Heart left ventricle (tissue), 16 donors: Measurements from ENCODE around the gene MIER1. TPM values are rescaled to one million over a fixed set of nuclear protein-coding genes. Genes with fewer than 3 reads are reported as not detected.

Experiments
- ATAC-seq, 4 donors: fragments of 200-7000 bp; cut with Tn5 transposase; one replicate each; pipeline ENCODE4 v1.9.1; 2020 to 2022; ENCODE audit warnings: moderate library complexity in 4 of 4, mild to moderate bottlenecking in 3 of 4, moderate number of reproducible peaks in 1 of 4
- DNase-seq, 5 donors: peaks; one replicate each; pipeline ENCODE4 v3.0.0-alpha.2; 2020
- H3K27ac ChIP-seq, 12 donors: fragments of 200-600 bp; sonication (generic) in 4 of 12; one replicate each; pipeline versions ENCODE4 v1.5.0 to v1.8.0; 2016 to 2022; ENCODE audit warnings: mild to moderate bottlenecking in 2 of 12
- H3K27me3 ChIP-seq, 9 donors: fragments of 200-600 bp; sonication (generic) in 2 of 9; one replicate each; pipeline versions ENCODE4 v1.5.1 to v1.8.0; 2016 to 2022; ENCODE audit warnings: mild to moderate bottlenecking in 3 of 9
- H3K36me3 ChIP-seq, 9 donors: fragments of 200-600 bp; sonication (generic) in 2 of 9; one replicate each; pipeline versions ENCODE4 v1.5.0 to v1.8.0; 2018 to 2022; ENCODE audit warnings: mild to moderate bottlenecking in 2 of 9
- H3K4me1 ChIP-seq, 12 donors: fragments of 200-600 bp; sonication (generic) in 4 of 12; one replicate each; pipeline versions ENCODE4 v1.5.0 to v1.8.0; 2016 to 2022; ENCODE audit warnings: mild to moderate bottlenecking in 3 of 12
- H3K4me3 ChIP-seq, 12 donors: fragments of 200-600 bp; sonication (generic) in 4 of 12; one replicate each; pipeline versions ENCODE4 v1.5.0 to v1.8.0; 2017 to 2022; ENCODE audit warnings: mild to moderate bottlenecking in 9 of 12, moderate library complexity in 4 of 12
- H3K9me3 ChIP-seq, 12 donors: fragments of 200-600 bp; sonication (generic) in 4 of 12; one replicate each; pipeline versions ENCODE4 v1.5.0 to v1.8.0; 2016 to 2022; ENCODE audit warnings: mild to moderate bottlenecking in 1 of 12
- CTCF ChIP-seq, 12 donors: fragments of 200-600 bp; sonication (generic) in 4 of 12; IDR thresholded peaks; one replicate each; pipeline versions ENCODE4 v1.5.0 to v1.8.0; 2018 to 2022; ENCODE audit warnings: antibody characterized with exemption in 12 of 12, mild to moderate bottlenecking in 5 of 12
- POLR2A ChIP-seq, 2 donors: fragments of 450-650 bp; IDR thresholded peaks; one replicate each; pipeline ENCODE4 v1.6.1; 2017; ENCODE audit warnings: antibody characterized with exemption in 2 of 2, mild to moderate bottlenecking in 2 of 2, moderate library complexity in 2 of 2
- WGBS, 4 donors: extraction: QIAGEN DNeasy Blood & Tissue Kit in 2 of 4; methylation state at CpG; one replicate each; pipeline versions ENCODE4 v1.1.5 to v1.1.7; 2013 to 2018; 5-methylcytosine and 5-hydroxymethylcytosine counted together
- intact Hi-C, 10 donors: fragments of 100-400 bp; cut with DNase I; formaldehyde crosslinking; loops; one replicate each; pipeline versions ENCODE4 v1.11.1 to v1.14.2; 2022
- polyA plus RNA-seq, 2 donors: library from polyadenylated mRNA; stranded (reverse); fragments of 200-250 nt; gene quantifications; one replicate each; pipeline ENCODE4 v1.2.3, GENCODE V29; 2013
- total RNA-seq, 9 donors: library from RNA; depleted of rRNA in 2 of 9; stranded (reverse); fragments of >200 nt in 2 of 9; fragmentation: NEBNext Ultra II Directional in 3 of 9; extraction: Animal tissue kit (Norgen Biotek cat#: 25700) in 3 of 9; gene quantifications; one replicate each; pipeline versions ENCODE4 v1.1.0 to v1.2.4, GENCODE V29; 2016 to 2023
- donor health status: ischemic (EF 13 %, LVEDD 7.1; RV severe dilation, severe dysfunction).
- donor health status: healthy with polysubstance abuse.
- donor health status: DM: no; HTN: yes; CAD: no.
- donor health status: DM: no; HTN: no; CAD: no.
- donor health status: ischemic (EF 25% LVEDD 6.9; RV normal size, moderate dysfunction).
- donor health status: ischemic (EF 25% LVEDD 5.7; RV mildly dilated, moderate dysfunction).
- donor health status: healthy.
- donor health status: DM: yes; HTN: yes; CAD: no.
- donor health status: ischemic (EF 35%, LVEDD 5.7; RV mildly dilated, moderate dysfunction).
- donor health status: nonischemic (EF 11% LVEDD 7.7; RV severe dilation, severe dysfunction).
- donor health status: DM: yes; HTN: yes; CAD: no.
- donor health status: PGD.
- donor health status: ischemic (EF 29% LVEDD 5.4; RV normal size, mild dysfunction).
- donor health status: nonischemic (EF 23%, LVEDD 6.1; RV moderate dilation, normal function).

MIER1 gene
- total and polyA plus RNA-seq, 11 donors = 7.3 to 23.8 (median 18.7) TPM

DNA sequence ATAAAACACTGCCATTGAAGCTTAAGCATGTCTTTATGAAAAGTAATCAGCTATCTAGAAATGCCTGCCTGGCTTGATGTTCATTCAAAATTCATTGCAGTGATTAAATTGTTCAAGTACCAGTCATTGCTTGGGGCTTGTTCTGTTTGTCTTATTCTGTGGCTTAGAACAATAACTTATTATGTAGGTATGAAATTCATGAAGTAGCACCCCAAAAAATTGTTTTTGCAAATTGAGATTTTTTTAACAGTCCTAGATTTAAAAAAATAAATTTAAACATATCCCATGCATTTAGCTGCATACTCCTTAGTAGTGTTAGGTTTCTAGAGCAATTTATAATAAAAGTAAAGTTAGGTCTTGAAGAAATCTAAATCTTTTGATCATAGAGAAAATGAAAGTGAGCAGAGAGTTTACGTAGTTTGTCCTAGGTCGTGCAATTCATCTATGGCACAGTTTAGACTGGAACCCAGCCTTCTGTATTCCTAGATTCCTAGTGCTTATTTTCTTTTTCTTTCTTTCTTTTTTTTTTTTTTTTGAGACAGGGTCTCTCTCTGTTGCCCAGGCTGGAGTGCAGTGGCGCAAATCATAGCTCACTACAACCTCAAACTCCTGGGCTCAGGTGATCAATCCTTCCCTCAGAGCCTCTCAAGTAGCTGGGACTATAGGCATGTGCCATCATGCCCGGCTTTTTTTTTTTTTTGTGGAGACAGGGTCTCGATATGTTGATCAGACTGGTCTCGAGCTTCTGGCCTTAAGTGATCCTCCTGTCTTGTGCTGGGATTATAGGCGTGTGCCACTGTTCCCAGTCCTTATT, 9.3 kb downstream of the MIER1 start:
- 69 to 74% (median 73%) methylated on average over 7 of the region's 7 CpGs for WGBS, 4 donors
- intact Hi-C loops = loop anchor here in 1 of 10 donors (5.0 kb wide), 1 partner anchor 118 kb away; the partner anchor contains the start of gene SLC35D1
- no peak for DNase-seq
- Histone ChIP-seq H3K36me3 (no peaks in the 10 kb centered on the region), H3K4me3 (peak overlapping the region in 7 of 12 donors; percentile 2 to 45 (median 10)), H3K4me1 (peaks cover 0 to 81% (median 56%) of the 10 kb centered on the region in 12 donors), H3K27ac (peak overlapping the region in 1 of 12 donors; percentile 5), H3K27me3 (no peaks in the 10 kb centered on the region), H3K9me3 (no peaks in the 10 kb centered on the region)
- ATAC-seq = no peak
- TF ChIP-seq CTCF (IDR thresholded peaks at IDR 0.05) (no peak), POLR2A (IDR thresholded peaks at IDR 0.05) (no peak)

DNA sequence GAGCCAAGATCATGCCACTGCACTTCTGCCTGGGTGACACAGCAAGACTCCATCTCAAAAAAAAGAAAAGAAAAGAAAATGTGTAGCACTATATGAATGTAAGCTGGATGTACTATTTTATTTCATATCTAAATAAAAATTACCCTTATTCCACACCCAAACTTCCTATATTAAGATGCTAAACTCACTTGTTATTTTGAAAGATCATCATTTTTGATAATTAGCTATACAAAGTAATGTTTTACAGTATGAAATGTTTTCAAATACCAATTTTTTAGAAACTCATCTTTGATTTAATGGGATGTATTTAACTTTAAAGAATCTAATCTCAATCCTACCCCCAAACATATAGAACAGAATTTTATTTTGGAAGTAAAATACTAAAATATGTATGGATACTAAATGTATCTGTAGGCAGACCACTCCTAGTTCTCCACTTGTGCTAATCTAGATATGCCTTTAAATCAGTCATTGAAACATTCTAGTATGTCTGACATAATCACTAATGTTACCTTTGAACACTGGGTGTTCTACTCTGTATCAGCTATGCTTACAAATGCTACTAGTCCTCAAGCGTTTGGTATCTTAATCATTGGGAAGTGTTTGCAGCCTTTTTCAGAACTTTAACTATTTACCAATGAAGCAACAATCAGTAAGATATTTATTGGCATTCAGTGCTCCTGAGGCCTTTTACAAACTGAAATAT, 12.9 kb downstream of the MIER1 start:
- no peak overlapping the region for H3K4me3 ChIP-seq
- no peak for ATAC-seq
- 0 to 34% (median 9%) methylated on average over 1 of the region's 1 CpG for WGBS, 4 donors
- no peak overlapping the region for H3K27ac ChIP-seq
- intact Hi-C loops = loop anchor here in 1 of 10 donors (5.0 kb wide), 1 partner anchor 115 kb away; the partner anchor contains the start of gene SLC35D1
- DNase-seq = no peak
- no peaks in the 10 kb centered on the region for H3K9me3 ChIP-seq
- TF ChIP-seq POLR2A (IDR thresholded peaks at IDR 0.05) (no peak), CTCF (IDR thresholded peaks at IDR 0.05) (no peak)
- H3K36me3 ChIP-seq = peaks cover 0 to 22% (median 9%) of the 10 kb centered on the region in 9 donors
- no peaks in the 10 kb centered on the region for H3K27me3 ChIP-seq
- peaks cover 0 to 77% (median 43%) of the 10 kb centered on the region in 12 donors for H3K4me1 ChIP-seq

DNA sequence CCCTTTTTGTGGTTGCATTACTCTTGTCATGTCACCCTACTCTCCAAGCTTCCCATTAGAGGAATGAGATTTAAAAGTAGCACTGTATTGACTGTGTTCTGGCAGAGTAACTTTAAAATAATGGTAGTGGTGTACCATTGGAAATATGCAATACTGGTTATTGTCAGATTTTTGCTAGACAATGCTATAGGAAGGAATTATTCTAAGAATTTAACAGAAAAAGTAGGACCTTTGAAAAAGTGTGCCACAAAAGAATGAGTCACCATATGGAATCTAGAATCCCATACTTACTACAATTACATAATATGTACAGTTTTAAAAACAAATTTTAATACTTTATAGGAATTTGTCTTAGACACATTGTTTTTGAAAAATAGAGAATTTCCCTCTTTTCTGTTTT, 13.8 kb downstream of the MIER1 start:
- Histone ChIP-seq H3K4me3 (no peak overlapping the region), H3K27ac (no peak overlapping the region), H3K36me3 (peaks cover 0 to 27% (median 13%) of the 10 kb centered on the region in 9 donors), H3K4me1 (peaks cover 0 to 77% (median 34%) of the 10 kb centered on the region in 12 donors), H3K27me3 (no peaks in the 10 kb centered on the region), H3K9me3 (no peaks in the 10 kb centered on the region)
- DNase-seq (no peak), ATAC-seq (no peak)
- TF ChIP-seq CTCF (IDR thresholded peaks at IDR 0.05) = no peak
- TF ChIP-seq POLR2A (IDR thresholded peaks at IDR 0.05) = no peak
- intact Hi-C loops = loop anchor here in 1 of 10 donors (5.0 kb wide), 1 partner anchor 114 kb away; the partner anchor contains the start of gene SLC35D1

DNA sequence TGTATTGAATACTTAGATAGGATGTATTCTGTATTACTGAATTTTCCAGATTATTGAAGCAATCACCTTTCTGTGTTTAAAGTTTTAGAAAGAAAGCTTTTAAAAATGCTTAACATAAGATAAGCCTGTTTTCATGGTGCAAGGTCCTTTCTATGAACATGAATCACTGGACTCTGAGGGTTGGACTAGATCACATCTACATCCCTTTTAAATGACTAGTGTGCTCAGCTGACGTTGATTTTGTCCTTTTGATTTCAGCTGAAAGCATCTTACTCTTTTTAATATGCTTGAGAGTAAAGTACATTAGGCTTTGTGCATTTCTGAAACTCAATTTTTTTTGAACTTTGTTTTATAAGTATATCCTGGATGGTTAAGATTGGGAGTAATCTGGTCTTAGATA, 16.2 kb downstream of the MIER1 start:
- Histone ChIP-seq H3K4me3 (no peak overlapping the region), H3K4me1 (peaks cover 0 to 71% (median 23%) of the 10 kb centered on the region in 12 donors), H3K9me3 (no peaks in the 10 kb centered on the region), H3K27ac (no peak overlapping the region), H3K36me3 (peaks cover 0 to 35% (median 26%) of the 10 kb centered on the region in 9 donors), H3K27me3 (no peaks in the 10 kb centered on the region)
- intact Hi-C loops = loop anchor here in 1 of 10 donors (10.0 kb wide), 1 partner anchor 176 kb away; no protein-coding TSS in a partner anchor
- no peak for ATAC-seq
- TF ChIP-seq CTCF (IDR thresholded peaks at IDR 0.05) (no peak), POLR2A (IDR thresholded peaks at IDR 0.05) (no peak)
- no peak for DNase-seq
- WGBS, 4 donors = 94 to 95% (median 94%) methylated on average over 1 of the region's 1 CpG
